PC-9 (cell line): Measurements from ENCODE around the gene SRSF7. TPM values are rescaled to one million over a fixed set of nuclear protein-coding genes. Genes with fewer than 3 reads are reported as not detected.

Source experiments
- BruUV-seq: library from RNA; stranded (reverse); fragments of 400-500 nt; replicated peaks from 2 replicates; lab custom pipeline; 2021; lab: Mats Ljungman, UMichigan
- CTCF ChIA-PET: fragments of 300-600 bp; sonication (Branson Sonifier 250); formaldehyde crosslinking; loops from one replicate; lab custom pipeline; 2022; ENCODE audit warnings: antibody characterized with exemption; lab: Charles Lee
- POLR2A ChIA-PET: fragments of 300-600 bp; sonication (Branson Sonifier 250); formaldehyde crosslinking; loops from one replicate; lab custom pipeline; 2022; ENCODE audit warnings: antibody characterized with exemption; ENCODE audit not compliant: unreplicated experiment; lab: Charles Lee
- DNase-seq, 2 experiments: peaks; one replicate each; pipeline versions ENCODE4 v3.0.0 to v3.0.0-alpha.2; 2015 to 2022; ENCODE audit warnings: mixed read lengths in 1 of 2
- H2AFZ ChIP-seq: fragments of 200-600 bp; sonication (generic); 2 replicates; pipeline ENCODE4 v1.8.1; 2017; ENCODE audit warnings: antibody characterized with exemption
- H3F3A ChIP-seq: fragments of 200-600 bp; sonication (generic); 2 replicates; pipeline ENCODE4 v1.8.1; 2017; ENCODE audit warnings: antibody characterized with exemption, mild to moderate bottlenecking, low read depth; ENCODE audit not compliant: insufficient read depth
- H3K27ac ChIP-seq: fragments of 200-600 bp; sonication (generic); 2 replicates; pipeline ENCODE4 v1.6.1; 2016; ENCODE audit warnings: mixed run types
- H3K27me3 ChIP-seq: fragments of 200-600 bp; sonication (generic); 2 replicates; pipeline ENCODE4 v1.6.1; 2016; ENCODE audit warnings: low read depth, mixed run types; ENCODE audit not compliant: insufficient read depth
- H3K36me3 ChIP-seq: fragments of 200-600 bp; sonication (generic); 2 replicates; pipeline ENCODE4 v1.6.1; 2016; ENCODE audit warnings: low read depth, mixed run types
- H3K4me1 ChIP-seq: fragments of 200-600 bp; sonication (generic); replicated peaks from 2 replicates; pipeline ENCODE4 v1.6.1; 2016; ENCODE audit warnings: mixed run types; ENCODE audit not compliant: insufficient read depth
- H3K4me2 ChIP-seq: fragments of 200-600 bp; sonication (generic); 2 replicates; pipeline ENCODE4 v1.6.1; 2017; ENCODE audit warnings: mixed run types
- H3K4me3 ChIP-seq: fragments of 200-600 bp; sonication (generic); 2 replicates; pipeline ENCODE4 v1.6.1; 2016; ENCODE audit warnings: mixed run types
- H3K79me2 ChIP-seq: fragments of 200-600 bp; sonication (generic); 2 replicates; pipeline ENCODE4 v1.6.1; 2017; ENCODE audit warnings: low read depth, mixed run types
- H3K9me2 ChIP-seq: fragments of 200-600 bp; sonication (generic); 2 replicates; pipeline ENCODE4 v1.8.1; 2017; ENCODE audit warnings: mild to moderate bottlenecking; ENCODE audit not compliant: insufficient read depth
- H3K9me3 ChIP-seq: fragments of 200-600 bp; sonication (generic); 2 replicates; pipeline ENCODE4 v1.8.1; 2016; ENCODE audit warnings: low read depth; ENCODE audit not compliant: insufficient read depth
- H4K20me1 ChIP-seq: fragments of 200-600 bp; sonication (generic); 2 replicates; pipeline ENCODE4 v1.8.1; 2017; ENCODE audit not compliant: insufficient read depth
- CTCF ChIP-seq: fragments of 200-600 bp; sonication (generic); conservative IDR thresholded peaks from 2 replicates; pipeline ENCODE4 v1.6.1; 2017; ENCODE audit warnings: mixed run types, antibody characterized with exemption, mild to moderate bottlenecking, moderate library complexity
- EZH2 ChIP-seq: fragments of 200-600 bp; sonication (generic); IDR thresholded peaks from 2 replicates; pipeline ENCODE4 v1.8.0; 2017; ENCODE audit warnings: antibody characterized with exemption, low read depth
- intact Hi-C: fragments of 100-400 bp; cut with micrococcal nuclease; formaldehyde crosslinking; loops from one replicate; pipeline ENCODE4 v1.10.0; 2022; ENCODE audit not compliant: unreplicated experiment
- total RNA-seq: library from RNA; stranded (reverse); gene quantifications from 2 replicates; pipeline ENCODE4 v1.2.3, GENCODE V29; 2021

Gene SRSF7
- total RNA-seq, 1 experiment from 2014 or later, result 111 TPM

- H3K4me3 ChIP-seq, result peak overlapping the region; percentile 93
- ChIA-PET POLR2A (no interaction called here), CTCF (interaction anchor here (0.6 kb wide), 1 partner anchor 272 kb away, joined by 5 read pairs; no protein-coding TSS in a partner anchor)
- peaks cover 66% of the 10 kb centered on the region for H3F3A ChIP-seq
- H3K9me3 ChIP-seq, result no peaks in the 10 kb centered on the region
- H3K9me2 ChIP-seq, result no peaks in the 10 kb centered on the region
- DNase-seq, result no peak
- H3K4me2 ChIP-seq, result peak overlapping the region; percentile 90
- peaks cover 70% of the 10 kb centered on the region for H3K79me2 ChIP-seq
- TF ChIP-seq CTCF (no peak), EZH2 (no peak)
- H3K4me1 ChIP-seq, result peaks cover 27% of the 10 kb centered on the region
- intact Hi-C loops, result no loop called here
- H3K36me3 ChIP-seq, result peaks cover 59% of the 10 kb centered on the region
- H3K27me3 ChIP-seq, result no peaks in the 10 kb centered on the region
- 0 out of 2 replicates have a peak overlapping the region, but pooled peaks have one; percentile 88 for H3K27ac ChIP-seq
- no TSS peak for BruUV-seq
- no peak overlapping the region for H2AFZ ChIP-seq
- H4K20me1 ChIP-seq, result peaks cover 61% of the 10 kb centered on the region
Observed at GRCh38 chr2:38748943-38749804, 2.0 kb downstream of the SRSF7 start.

- H3K9me2 ChIP-seq, result no peaks in the 10 kb centered on the region
- peaks cover 69% of the 10 kb centered on the region for H4K20me1 ChIP-seq
- no peak overlapping the region for H3K27ac ChIP-seq
- H3K27me3 ChIP-seq, result no peaks in the 10 kb centered on the region
- no peak overlapping the region for H2AFZ ChIP-seq
- no peak overlapping the region; the same call in 1 of the 2 replicates for H3K4me3 ChIP-seq
- peaks cover 67% of the 10 kb centered on the region for H3K36me3 ChIP-seq
- ChIA-PET CTCF (interaction anchor here (0.6 to 0.7 kb wide), 2 partner anchors 169 to 272 kb away, joined by 5 read pairs; no protein-coding TSS in a partner anchor), POLR2A (no interaction called here)
- H3K4me2 ChIP-seq, result peak overlapping the region; percentile 90; the same call in 1 of the 2 replicates
- H3K4me1 ChIP-seq, result peaks cover 27% of the 10 kb centered on the region
- no peaks in the 10 kb centered on the region for H3K9me3 ChIP-seq
- no TSS peak for BruUV-seq
- peaks cover 72% of the 10 kb centered on the region for H3K79me2 ChIP-seq
- H3F3A ChIP-seq, result peaks cover 74% of the 10 kb centered on the region
- TF ChIP-seq CTCF (no peak), EZH2 (no peak)
- no peak for DNase-seq
- intact Hi-C loops, result no loop called here
Observed at GRCh38 chr2:38748391-38748790, 2.8 kb downstream of the SRSF7 start.

- H3K9me2 ChIP-seq, result no peaks in the 10 kb centered on the region
- H3K27ac ChIP-seq, result no peak overlapping the region
- H3K4me2 ChIP-seq, result no peak overlapping the region
- no peaks in the 10 kb centered on the region for H3K27me3 ChIP-seq
- BruUV-seq, result no TSS peak
- no peaks in the 10 kb centered on the region for H3K9me3 ChIP-seq
- H3F3A ChIP-seq, result peaks cover 80% of the 10 kb centered on the region
- H3K4me3 ChIP-seq, result no peak overlapping the region
- CTCF ChIA-PET, result interaction anchor here (0.7 kb wide), 1 partner anchor 169 kb away, joined by 5 read pairs; no protein-coding TSS in a partner anchor
- H3K36me3 ChIP-seq, result peaks cover 68% of the 10 kb centered on the region
- TF ChIP-seq CTCF (no peak), EZH2 (no peak)
- no peak overlapping the region for H2AFZ ChIP-seq
- H4K20me1 ChIP-seq, result peaks cover 74% of the 10 kb centered on the region
- no peak for DNase-seq
- H3K4me1 ChIP-seq, result peaks cover 27% of the 10 kb centered on the region
- POLR2A ChIA-PET, result interaction anchor here (0.6 to 0.7 kb wide), 2 partner anchors 97 to 1036 kb away, joined by 3 read pairs; no protein-coding TSS in a partner anchor
- peaks cover 72% of the 10 kb centered on the region for H3K79me2 ChIP-seq
- intact Hi-C loops, result no loop called here
Observed at GRCh38 chr2:38747819-38748218, 3.3 kb downstream of the SRSF7 start.
